HepG2 (cell line): ENCODE results near the gene DCDC2. TPM values are rescaled to one million over a fixed set of nuclear protein-coding genes. Genes with fewer than 3 reads are reported as not detected.
A peak's percentile ranks its signal among the peaks of the same experiment; 100 is the strongest.

Experiments used
- AHDC1 ChIP-seq: sonication (generic); formaldehyde crosslinking; IDR thresholded peaks from 2 replicates; pipeline ENCODE4 v1.5.1; 2020; ENCODE audit warnings: mild to moderate bottlenecking, missing genetic modification reagents, borderline replicate concordance
- CEBPG ChIP-seq: IDR thresholded peaks from 2 replicates; pipeline ENCODE4 v1.6.1; 2016
- KDM1A ChIP-seq: IDR thresholded peaks from 2 replicates; pipeline ENCODE4 v1.6.1; 2016; ENCODE audit warnings: missing compliant biosample characterization
- KDM6A ChIP-seq: IDR thresholded peaks from 2 replicates; pipeline ENCODE4 v1.6.1; 2016; ENCODE audit warnings: low read depth
- SIX1 ChIP-seq: sonication (generic); formaldehyde crosslinking; IDR thresholded peaks from 2 replicates; pipeline ENCODE4 v1.4.0; 2020; ENCODE audit warnings: missing genetic modification reagents, borderline replicate concordance
- SOX13 ChIP-seq, 3 experiments: fragments of 450-650 bp in 1 of 3; sonication (generic) in 1 of 3; formaldehyde crosslinking in 1 of 3; IDR thresholded peaks in 2 of 3; conservative IDR thresholded peaks in 1 of 3; 2 replicates each; pipeline versions ENCODE4 v1.5.0 to v1.6.1; 2016 to 2020; ENCODE audit warnings: antibody characterized with exemption in 1 of 3, mild to moderate bottlenecking in 1 of 3, missing compliant biosample characterization in 1 of 3, missing genetic modification reagents in 1 of 3, moderate library complexity in 1 of 3
- SP4 ChIP-seq: sonication (generic); formaldehyde crosslinking; IDR thresholded peaks from 2 replicates; pipeline ENCODE4 v1.8.1; 2023; ENCODE audit warnings: mild to moderate bottlenecking, missing genetic modification reagents
- UBTF ChIP-seq: sonication (generic); formaldehyde crosslinking; IDR thresholded peaks from 2 replicates; pipeline ENCODE4 v1.4.0; 2020; ENCODE audit warnings: mild to moderate bottlenecking, missing genetic modification reagents
- ZBTB1 ChIP-seq: sonication (generic); formaldehyde crosslinking; IDR thresholded peaks from 2 replicates; pipeline ENCODE4 v1.4.0; 2020; ENCODE audit warnings: missing genetic modification reagents, borderline replicate concordance
- ZNF124 ChIP-seq: sonication (generic); formaldehyde crosslinking; IDR thresholded peaks from 2 replicates; pipeline ENCODE4 v1.4.0; 2020; ENCODE audit warnings: missing genetic modification reagents
- ZNF142 ChIP-seq: sonication (generic); formaldehyde crosslinking; IDR thresholded peaks from 2 replicates; pipeline ENCODE4 v1.4.0; 2020; ENCODE audit warnings: missing genetic modification reagents
- ZNF496 ChIP-seq: sonication (generic); formaldehyde crosslinking; IDR thresholded peaks from 2 replicates; pipeline ENCODE4 v1.8.1; 2023; ENCODE audit warnings: mild to moderate bottlenecking, moderate library complexity, missing genetic modification reagents; ENCODE audit not compliant: insufficient replicate concordance
- ZNF503 ChIP-seq: sonication (generic); formaldehyde crosslinking; IDR thresholded peaks from 2 replicates; pipeline ENCODE4 v1.4.0; 2020; ENCODE audit warnings: missing genetic modification reagents
- polyA plus RNA-seq, 8 experiments: library from polyadenylated mRNA; depleted of rRNA in 3 of 8; stranded (reverse) in 7 of 8; unstranded in 1 of 8; fragments of >200 nt; fragmentation: Illumina TruSeq in 4 of 8; extraction: Trizol in 4 of 8; gene quantifications; 2 replicates each; pipeline versions ENCODE4 v1.2.1 to v1.2.3, GENCODE V29; 2011 to 2016; ENCODE audit warnings: low read depth in 4 of 8, missing spikeins in 1 of 8, mixed read lengths in 1 of 8; ENCODE audit not compliant: insufficient read depth in 1 of 8
- total RNA-seq, 5 experiments: library from RNA; depleted of rRNA; stranded (reverse); fragments of >200 nt; fragmentation: Illumina TruSeq; extraction: Trizol; gene quantifications; 2 replicates each; pipeline ENCODE4 v1.2.3, GENCODE V29; 2016; ENCODE audit warnings: low read depth in 1 of 5

The DCDC2 gene
- total and polyA plus RNA-seq, 2 of the 13 experiments (the other 11 are each of a cell fraction or from before 2014, with no cell fraction given), result 9.0 to 36.2 TPM

GRCh38 chr6:24148154-24148570 lies 209.7 kb downstream of the DCDC2 start (continued):
- TF ChIP-seq ZNF503 (CRISPR knock-in tag), result peak; percentile 92
- TF ChIP-seq ZNF496 (CRISPR knock-in tag), result no peak
- TF ChIP-seq ZBTB1, result no peak
- peak; percentile 62; the same call in 1 of the 2 replicates for TF ChIP-seq KDM6A
- no peak for TF ChIP-seq ZNF142
- peak; percentile 68 for TF ChIP-seq CEBPG (CRISPR knock-in tag)
- no peak for TF ChIP-seq UBTF
- peak; percentile 88 for TF ChIP-seq SIX1 (CRISPR knock-in tag)
- peak; percentile 59; the same call in 1 of the 2 replicates for TF ChIP-seq KDM1A (CRISPR knock-in tag)
- TF ChIP-seq SP4 (CRISPR knock-in tag), result peak; percentile 43; the same call in 1 of the 2 replicates
- TF ChIP-seq ZNF124 (CRISPR knock-in tag), result peak; percentile 36; the same call in 1 of the 2 replicates
- peak; percentile 88 for TF ChIP-seq AHDC1
- TF ChIP-seq SOX13 (IDR thresholded peaks at IDR 0.05), result peak; percentile 92
- peak in 1 of 2 experiments; percentile 98; a peak in 2 of 4 replicates for TF ChIP-seq SOX13 (CRISPR knock-in tag; conservative IDR thresholded peaks at IDR 0.05 in 1 of 2, IDR thresholded peaks at IDR 0.05 in 1 of 2)
